Adrenal gland (tissue), 12 donors: ENCODE measurements around the gene ATP6V0A4. TPM values are rescaled to one million over a fixed set of nuclear protein-coding genes. Genes with fewer than 3 reads are reported as not detected.

Experiments
- DNase-seq, 7 donors: peaks; one replicate each; pipeline ENCODE4 v3.0.0-alpha.2; 2019 to 2020
- H3K27ac ChIP-seq, 5 donors: fragments of 200-600 bp; sonication (generic) in 4 of 5; 1 replicate in 3 of 5; 2 replicates in 2 of 5; pipeline versions ENCODE4 v1.5.1 to v1.8.0; 2016 to 2020; ENCODE audit warnings: mild to moderate bottlenecking in 1 of 5
- H3K27me3 ChIP-seq: fragments of 200-600 bp; 2 replicates; pipeline ENCODE4 v1.8.0; 2021
- H3K36me3 ChIP-seq, 2 donors: fragments of 200-600 bp; replicated peaks in 1 of 2; 1 replicate in 1 of 2; 2 replicates in 1 of 2; pipeline versions ENCODE4 v1.5.1 to v1.8.0; 2018 to 2022
- H3K4me1 ChIP-seq, 2 donors: fragments of 200-600 bp; replicated peaks in 1 of 2; 1 replicate in 1 of 2; 2 replicates in 1 of 2; pipeline versions ENCODE4 v1.5.1 to v1.8.0; 2018 to 2021
- H3K4me3 ChIP-seq, 4 donors: fragments of 200-600 bp; sonication (generic) in 3 of 4; one replicate each; pipeline ENCODE4 v1.5.1; 2016 to 2018
- H3K9me3 ChIP-seq, 3 donors: fragments of 200-600 bp; sonication (generic) in 1 of 3; replicated peaks in 1 of 3; 1 replicate in 2 of 3; 2 replicates in 1 of 3; pipeline versions ENCODE4 v1.5.1 to v1.8.0; 2016 to 2021
- POLR2A ChIP-seq, 2 donors: fragments of 450-650 bp; IDR thresholded peaks; one replicate each; pipeline ENCODE4 v1.6.1; 2017; ENCODE audit warnings: antibody characterized with exemption in 2 of 2, mild to moderate bottlenecking in 2 of 2, moderate library complexity in 1 of 2
- WGBS, 4 donors: extraction: QIAGEN DNeasy Blood & Tissue Kit in 2 of 4; methylation state at CpG; one replicate each; pipeline versions ENCODE4 v1.1.5 to v1.1.7; 2013 to 2017; 5-methylcytosine and 5-hydroxymethylcytosine counted together
- intact Hi-C, 2 donors: fragments of 100-400 bp; cut with DNase I; formaldehyde crosslinking; loops; one replicate each; pipeline versions ENCODE4 v1.14.1 to v1.15.0; 2022 to 2023
- polyA plus RNA-seq, 3 donors: library from polyadenylated mRNA; stranded (reverse); fragments of 200-250 nt in 2 of 3; fragments of 350-450 nt in 1 of 3; fragmentation: Illumina TruSeq in 1 of 3; extraction: RNeasy Lipid Tissue Mini Kit (QIAGEN cat#74804) in 1 of 3; gene quantifications; one replicate each; pipeline ENCODE4 v1.2.3, GENCODE V29; 2013 to 2014
- total RNA-seq, 9 donors: library from RNA; depleted of rRNA in 4 of 9; stranded (reverse); fragments of >200 nt in 4 of 9; fragments of 120-200 nt in 1 of 9; fragmentation: NEBNext Ultra II Directional in 1 of 9; extraction: Animal tissue kit (Norgen Biotek cat#: 25700) in 1 of 9; gene quantifications; one replicate each; pipeline versions ENCODE4 v1.1.0 to v1.2.4, GENCODE V29; 2013 to 2023
- TF ChIP-seq, protein P1 (sequence below), 6 experiments: fragments of 450-650 bp in 4 of 6; fragments of 200-600 bp in 2 of 6; sonication (generic) in 1 of 6; IDR thresholded peaks; 1 replicate in 5 of 6; 2 replicates in 1 of 6; pipeline versions ENCODE4 v1.5.1 to v1.8.0; 2016 to 2021; ENCODE audit warnings: antibody characterized with exemption in 6 of 6, mild to moderate bottlenecking in 2 of 6, moderate library complexity in 1 of 6
- donor health status: healthy with polysubstance abuse.
- donor health status: Bipolar disorder and iron deficiency.
- donor health status: DM: yes; HTN: yes; CAD: no.
- donor health status: DM: no; HTN: no; CAD: no.
- donor health status: DM: no; HTN: no; CAD: no.
- donor health status: DM: yes; HTN: yes; CAD: no.

The ATP6V0A4 gene
- total and polyA plus RNA-seq, 12 donors, result 0.22 TPM; not detected in 11

DNA sequence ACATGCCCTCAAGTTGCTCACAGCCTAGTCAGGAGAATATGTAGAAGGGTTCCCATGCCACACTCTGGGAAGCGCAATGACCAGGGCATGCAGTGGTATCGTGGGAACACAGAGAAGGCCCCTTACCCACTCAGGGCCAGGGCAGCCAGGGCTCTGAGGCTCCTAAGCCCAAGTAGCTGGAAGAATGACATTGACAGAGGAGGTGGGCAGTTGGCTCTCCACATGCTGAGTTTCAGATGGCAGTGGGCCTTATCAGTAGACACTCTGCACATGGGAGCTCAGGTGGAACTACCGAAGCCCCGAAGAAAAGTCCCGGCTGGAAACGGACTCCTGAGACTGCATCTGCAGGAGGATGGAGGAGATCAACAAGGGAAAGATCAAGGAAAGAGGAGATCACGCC is 81.1 kb downstream of the ATP6V0A4 start:
- no peak overlapping the region for H3K27ac ChIP-seq
- TF ChIP-seq, protein P1, sequence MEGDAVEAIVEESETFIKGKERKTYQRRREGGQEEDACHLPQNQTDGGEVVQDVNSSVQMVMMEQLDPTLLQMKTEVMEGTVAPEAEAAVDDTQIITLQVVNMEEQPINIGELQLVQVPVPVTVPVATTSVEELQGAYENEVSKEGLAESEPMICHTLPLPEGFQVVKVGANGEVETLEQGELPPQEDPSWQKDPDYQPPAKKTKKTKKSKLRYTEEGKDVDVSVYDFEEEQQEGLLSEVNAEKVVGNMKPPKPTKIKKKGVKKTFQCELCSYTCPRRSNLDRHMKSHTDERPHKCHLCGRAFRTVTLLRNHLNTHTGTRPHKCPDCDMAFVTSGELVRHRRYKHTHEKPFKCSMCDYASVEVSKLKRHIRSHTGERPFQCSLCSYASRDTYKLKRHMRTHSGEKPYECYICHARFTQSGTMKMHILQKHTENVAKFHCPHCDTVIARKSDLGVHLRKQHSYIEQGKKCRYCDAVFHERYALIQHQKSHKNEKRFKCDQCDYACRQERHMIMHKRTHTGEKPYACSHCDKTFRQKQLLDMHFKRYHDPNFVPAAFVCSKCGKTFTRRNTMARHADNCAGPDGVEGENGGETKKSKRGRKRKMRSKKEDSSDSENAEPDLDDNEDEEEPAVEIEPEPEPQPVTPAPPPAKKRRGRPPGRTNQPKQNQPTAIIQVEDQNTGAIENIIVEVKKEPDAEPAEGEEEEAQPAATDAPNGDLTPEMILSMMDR (IDR thresholded peaks at IDR 0.05), result no peak
- TF ChIP-seq POLR2A (IDR thresholded peaks at IDR 0.05), result no peak
- no peak overlapping the region for H3K4me3 ChIP-seq
- H3K27me3 ChIP-seq, result no peaks in the 10 kb centered on the region
- H3K36me3 ChIP-seq, result no peaks in the 10 kb centered on the region
- WGBS, 4 donors, result 93 to 98% (median 97%) methylated on average over 6 to 7 of the region's 7 CpGs
- peaks cover 0 to 3% of the 10 kb centered on the region in 2 donors for H3K4me1 ChIP-seq
- DNase-seq, result no peak
- no peaks in the 10 kb centered on the region for H3K9me3 ChIP-seq
- intact Hi-C loops, result no loop called here

DNA sequence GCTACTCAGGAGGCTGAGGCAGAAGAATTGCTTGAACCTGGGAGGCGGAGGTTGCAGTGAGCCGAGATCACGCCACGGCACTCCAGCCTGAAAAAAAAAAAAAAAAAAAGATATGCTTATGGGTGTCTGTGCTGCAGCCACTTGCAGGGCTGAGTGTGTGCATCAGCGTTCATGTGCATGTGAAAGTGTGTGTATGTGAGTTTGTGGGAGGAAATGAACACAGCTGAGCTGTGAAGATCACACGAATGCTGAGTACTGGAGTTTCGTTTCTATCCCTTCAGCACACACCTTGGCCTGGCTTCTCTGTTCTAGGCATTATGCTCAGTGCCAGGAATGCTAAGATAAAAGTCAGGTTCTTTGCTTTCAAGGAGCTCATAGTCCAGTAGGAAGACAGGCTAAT is 84.8 kb downstream of the ATP6V0A4 start:
- intact Hi-C loops, result no loop called here
- H3K4me3 ChIP-seq, result no peak overlapping the region
- no peaks in the 10 kb centered on the region for H3K36me3 ChIP-seq
- no peak overlapping the region for H3K27ac ChIP-seq
- no peaks in the 10 kb centered on the region for H3K9me3 ChIP-seq
- H3K27me3 ChIP-seq, result no peaks in the 10 kb centered on the region
- 72 to 88% (median 87%) methylated on average over 7 of the region's 7 CpGs for WGBS, 4 donors
- no peaks in the 10 kb centered on the region for H3K4me1 ChIP-seq
- DNase-seq, result no peak
- TF ChIP-seq, protein P1 (IDR thresholded peaks at IDR 0.05), result no peak
- no peak for TF ChIP-seq POLR2A (IDR thresholded peaks at IDR 0.05)

DNA sequence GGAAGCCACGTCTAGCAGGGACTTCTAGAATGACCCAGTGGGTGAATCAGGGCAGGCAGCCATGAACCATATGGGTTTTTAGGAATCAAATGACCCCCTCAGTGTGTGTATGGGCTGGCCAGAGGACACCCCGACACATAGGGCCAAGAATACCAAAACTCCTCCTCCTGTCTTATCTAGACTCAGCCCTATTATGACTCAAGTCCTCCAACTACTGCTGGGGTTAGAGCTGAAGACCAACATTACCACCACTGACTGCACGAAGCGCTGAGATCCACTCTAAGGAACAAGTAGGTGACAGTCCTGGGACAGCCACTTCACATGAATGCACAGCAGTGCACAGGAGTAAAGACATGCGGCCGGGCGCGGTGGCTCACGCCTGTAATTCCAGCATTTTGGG is 85.3 kb downstream of the ATP6V0A4 start:
- Histone ChIP-seq H3K4me3 (no peak overlapping the region), H3K4me1 (no peaks in the 10 kb centered on the region), H3K27me3 (no peaks in the 10 kb centered on the region), H3K9me3 (no peaks in the 10 kb centered on the region), H3K36me3 (no peaks in the 10 kb centered on the region), H3K27ac (no peak overlapping the region)
- no peak for DNase-seq
- intact Hi-C loops, result no loop called here
- WGBS, 4 donors, result 94 to 97% (median 95%) methylated on average over 9 of the region's 9 CpGs
- TF ChIP-seq POLR2A (IDR thresholded peaks at IDR 0.05), result no peak
- TF ChIP-seq, protein P1 (IDR thresholded peaks at IDR 0.05), result no peak

DNA sequence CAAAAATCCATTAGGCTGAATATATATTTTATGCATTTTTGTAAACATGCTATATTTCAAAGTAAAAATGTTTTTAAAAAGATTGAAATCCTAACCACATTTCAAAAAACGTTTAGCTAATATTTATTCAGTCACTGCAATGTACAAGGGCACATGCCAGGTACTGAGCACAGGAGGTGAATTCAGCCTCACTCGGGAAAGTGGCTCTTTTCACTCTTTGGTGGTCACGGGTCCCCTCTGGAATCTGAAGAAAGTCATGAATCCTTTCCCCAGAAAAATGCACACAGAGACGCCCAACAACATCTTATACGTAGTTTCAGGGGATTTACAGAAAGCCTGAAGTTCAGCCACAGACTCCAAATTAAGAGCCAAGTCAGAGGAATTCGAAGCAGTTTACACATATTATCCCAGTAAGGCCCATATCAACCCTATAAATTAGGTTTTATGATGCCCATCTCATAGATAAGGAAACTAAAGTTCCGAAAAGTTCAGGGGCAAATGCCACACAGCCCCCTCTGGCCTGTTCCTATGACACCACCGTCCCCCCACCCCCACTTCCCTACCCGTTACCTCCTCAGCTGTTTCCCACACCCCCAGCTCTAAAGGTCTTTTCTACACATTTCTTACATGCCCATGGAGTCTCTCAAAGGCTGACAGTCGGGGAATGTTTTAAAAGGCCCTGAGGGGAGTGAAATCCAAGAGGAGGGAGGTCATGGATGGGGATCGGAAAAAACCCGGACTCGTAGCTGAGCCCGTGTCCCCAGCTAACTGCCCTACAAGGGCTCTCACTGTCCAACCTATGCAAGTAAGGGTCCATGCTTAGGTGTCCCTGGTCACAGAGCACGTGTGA is 87.2 kb downstream of the ATP6V0A4 start:
- Histone ChIP-seq H3K27me3 (no peaks in the 10 kb centered on the region), H3K4me1 (peaks cover 0 to 4% of the 10 kb centered on the region in 2 donors), H3K27ac (no peak overlapping the region), H3K4me3 (no peak overlapping the region), H3K9me3 (no peaks in the 10 kb centered on the region), H3K36me3 (no peaks in the 10 kb centered on the region)
- WGBS, 4 donors, result 73 to 80% (median 76%) methylated on average over 15 of the region's 15 CpGs
- intact Hi-C loops, result no loop called here
- DNase-seq, result no peak
- TF ChIP-seq, protein P1 (IDR thresholded peaks at IDR 0.05), result no peak
- TF ChIP-seq POLR2A (IDR thresholded peaks at IDR 0.05), result no peak
